NCI-H524 treated with DMSO at 0.1 percent for 48 hours (cell line): ENCODE measurements around the gene THADA.

ENCODE experiments used
- DNase-seq: peaks from one replicate; lab custom pipeline; 2025; lab: John Stamatoyannopoulos, UW

Gene THADA

GRCh38 chr2:43355399-43355798, 240.4 kb downstream of the THADA start:
- no peak for DNase-seq

- no peak for DNase-seq
Measured at GRCh38 chr2:43349904-43350303, 245.9 kb downstream of the THADA start.

- no peak for DNase-seq
Measured at GRCh38 chr2:43348908-43349661, 246.8 kb downstream of the THADA start.

- DNase-seq = no peak
Measured at GRCh38 chr2:43347746-43348145, 248.1 kb downstream of the THADA start.

GRCh38 chr2:43346602-43347567, 249.0 kb downstream of the THADA start:
- no peak for DNase-seq

- DNase-seq = no peak
Measured at GRCh38 chr2:43345872-43346271, 250.0 kb downstream of the THADA start.

- no peak for DNase-seq
Measured at GRCh38 chr2:43345391-43345813, 250.4 kb downstream of the THADA start.

GRCh38 chr2:43344868-43345373, 250.9 kb downstream of the THADA start:
- DNase-seq = no peak

- no peak for DNase-seq
Measured at GRCh38 chr2:43343573-43344304, 252.1 kb downstream of the THADA start.

GRCh38 chr2:43341959-43342757, 253.7 kb downstream of the THADA start:
- no peak for DNase-seq

GRCh38 chr2:43340945-43341356, 254.9 kb downstream of the THADA start:
- DNase-seq = no peak

GRCh38 chr2:43340066-43340465, 255.8 kb downstream of the THADA start:
- no peak for DNase-seq

- DNase-seq = no peak
Measured at GRCh38 chr2:43333656-43334144, 262.1 kb downstream of the THADA start.

GRCh38 chr2:43333101-43333655, 262.7 kb downstream of the THADA start:
- peak; percentile 27 for DNase-seq

GRCh38 chr2:43332653-43333052, 263.2 kb downstream of the THADA start:
- no peak for DNase-seq

- no peak for DNase-seq
Measured at GRCh38 chr2:43331422-43331821, 264.4 kb downstream of the THADA start.

GRCh38 chr2:43329637-43330036, 266.2 kb downstream of the THADA start:
- no peak for DNase-seq

GRCh38 chr2:43328832-43329231, 267.0 kb downstream of the THADA start:
- no peak for DNase-seq

- DNase-seq = no peak
Measured at GRCh38 chr2:43328133-43328532, 267.7 kb downstream of the THADA start.

- DNase-seq = no peak
Measured at GRCh38 chr2:43327119-43327518, 268.7 kb downstream of the THADA start.
